ENCODE measurements around the gene CCDC40.

The CCDC40 gene

GRCh38 chr17:80072410-80072809 lies 36.0 kb downstream of the CCDC40 start:
- no peaks in the 10 kb centered on the region for H3K9me3 ChIP-seq (ENCODE audit: control insufficient read depth in 1 of 2, low read length in 2 of 2)
- H3K27ac ChIP-seq (ENCODE audit: low read depth, low read length) = no peak overlapping the region

DNA sequence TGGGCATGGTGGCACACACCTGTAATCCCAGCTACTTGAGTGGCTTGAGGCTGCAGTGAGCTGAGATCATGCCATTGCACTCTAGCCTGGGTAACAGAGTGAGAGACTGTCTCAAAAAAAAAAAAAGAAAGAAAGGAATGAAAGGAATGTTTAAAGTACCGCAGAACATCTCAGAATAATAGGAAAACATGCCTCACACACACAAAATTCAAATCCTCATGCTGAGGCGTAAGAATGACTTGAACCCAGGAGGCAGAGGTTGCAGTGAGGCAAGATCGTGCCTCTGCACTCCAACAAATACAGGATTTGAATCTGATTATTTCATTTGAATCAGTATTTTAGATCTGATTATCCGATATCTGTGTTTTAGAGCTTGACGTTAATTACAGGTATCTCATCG lies 43.6 kb downstream of the CCDC40 start:
- H3K9ac ChIP-seq (ENCODE audit: low read depth in 1 of 2, low read length in 2 of 2) = no peak overlapping the region
- no peaks in the 10 kb centered on the region for H3K4me1 ChIP-seq (ENCODE audit: control insufficient read depth in 1 of 2, insufficient read depth in 2 of 2, low read length in 2 of 2)
- H3K36me3 ChIP-seq (ENCODE audit: control insufficient read depth in 1 of 2, insufficient read depth in 2 of 2, low read length in 2 of 2) = no peaks in the 10 kb centered on the region
- H3K27ac ChIP-seq (ENCODE audit: low read depth, low read length) = no peak overlapping the region
- no peaks in the 10 kb centered on the region for H3K9me3 ChIP-seq (ENCODE audit: control insufficient read depth in 1 of 2, low read length in 2 of 2)
- no peaks in the 10 kb centered on the region for H3K27me3 ChIP-seq (ENCODE audit: control insufficient read depth in 1 of 2, insufficient read depth in 2 of 2, low read length in 2 of 2)
- no peak overlapping the region for H3K4me3 ChIP-seq (ENCODE audit: low read depth in 1 of 2, low read length in 2 of 2)

More at GRCh38 chr17:80072410-80072809, 36.0 kb downstream of the CCDC40 start:
- Histone ChIP-seq H3K36me3 (ENCODE audit: control insufficient read depth in 1 of 2, insufficient read depth in 2 of 2, low read length in 2 of 2) (no peaks in the 10 kb centered on the region), H3K27me3 (ENCODE audit: control insufficient read depth in 1 of 2, insufficient read depth in 2 of 2, low read length in 2 of 2) (no peaks in the 10 kb centered on the region), H3K4me1 (ENCODE audit: control insufficient read depth in 1 of 2, insufficient read depth in 2 of 2, low read length in 2 of 2) (peaks cover 16 to 22% of the 10 kb centered on the region in 2 donors), H3K4me3 (ENCODE audit: low read depth in 1 of 2, low read length in 2 of 2) (no peak overlapping the region), H3K9ac (ENCODE audit: low read depth in 1 of 2, low read length in 2 of 2) (no peak overlapping the region)

- no peaks in the 10 kb centered on the region for H3K36me3 ChIP-seq (ENCODE audit: control insufficient read depth in 1 of 2, insufficient read depth in 2 of 2, low read length in 2 of 2)
- no peak overlapping the region for H3K9ac ChIP-seq (ENCODE audit: low read depth in 1 of 2, low read length in 2 of 2)
- H3K4me3 ChIP-seq (ENCODE audit: low read depth in 1 of 2, low read length in 2 of 2) = no peak overlapping the region
- H3K27me3 ChIP-seq (ENCODE audit: control insufficient read depth in 1 of 2, insufficient read depth in 2 of 2, low read length in 2 of 2) = no peaks in the 10 kb centered on the region
- H3K27ac ChIP-seq (ENCODE audit: low read depth, low read length) = no peak overlapping the region
- H3K9me3 ChIP-seq (ENCODE audit: control insufficient read depth in 1 of 2, low read length in 2 of 2) = no peaks in the 10 kb centered on the region
- H3K4me1 ChIP-seq (ENCODE audit: control insufficient read depth in 1 of 2, insufficient read depth in 2 of 2, low read length in 2 of 2) = no peaks in the 10 kb centered on the region
Measured at GRCh38 chr17:80081596-80081995, 45.2 kb downstream of the CCDC40 start.

DNA sequence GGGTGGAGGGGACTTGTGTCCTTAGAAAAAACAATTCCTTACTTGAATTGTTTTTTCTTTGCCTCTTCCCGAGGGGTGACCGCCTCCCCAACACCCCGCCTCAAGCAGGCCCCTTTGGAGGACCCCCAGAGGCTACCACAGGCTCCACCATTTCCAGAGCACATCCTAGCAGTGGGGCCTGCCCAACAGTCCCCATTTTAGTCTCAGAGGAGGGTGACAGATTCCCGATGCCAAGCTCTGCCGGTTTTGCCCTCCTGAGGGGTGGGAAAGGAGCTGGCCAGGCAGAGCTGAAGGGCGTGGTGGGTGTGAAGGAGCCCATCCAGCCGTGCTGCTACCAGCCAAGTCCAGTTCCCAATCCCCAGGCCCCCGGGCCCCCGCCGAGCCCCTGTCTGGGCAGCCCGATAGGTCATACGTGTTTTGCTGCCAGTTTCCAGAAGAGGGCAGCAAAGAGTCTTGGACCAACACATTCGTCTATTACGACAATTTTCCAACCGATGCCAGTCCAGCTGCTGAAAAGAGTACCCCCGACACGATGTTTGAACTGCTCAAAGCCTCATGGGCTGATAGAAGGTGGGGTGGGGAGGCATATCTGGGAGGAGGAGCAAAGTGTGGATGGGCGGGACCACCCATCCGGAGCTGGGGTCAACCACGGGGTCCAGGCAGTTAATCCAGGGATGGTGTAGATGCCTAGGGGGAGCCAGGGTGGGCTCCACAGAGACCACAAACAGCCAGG lies 46.1 kb downstream of the CCDC40 start:
- Histone ChIP-seq H3K9me3 (ENCODE audit: control insufficient read depth in 1 of 2, low read length in 2 of 2) (no peaks in the 10 kb centered on the region), H3K27me3 (ENCODE audit: control insufficient read depth in 1 of 2, insufficient read depth in 2 of 2, low read length in 2 of 2) (no peaks in the 10 kb centered on the region), H3K4me1 (ENCODE audit: control insufficient read depth in 1 of 2, insufficient read depth in 2 of 2, low read length in 2 of 2) (no peaks in the 10 kb centered on the region), H3K4me3 (ENCODE audit: low read depth in 1 of 2, low read length in 2 of 2) (no peak overlapping the region), H3K36me3 (ENCODE audit: control insufficient read depth in 1 of 2, insufficient read depth in 2 of 2, low read length in 2 of 2) (no peaks in the 10 kb centered on the region), H3K27ac (ENCODE audit: low read depth, low read length) (no peak overlapping the region), H3K9ac (ENCODE audit: low read depth in 1 of 2, low read length in 2 of 2) (no peak overlapping the region)

DNA sequence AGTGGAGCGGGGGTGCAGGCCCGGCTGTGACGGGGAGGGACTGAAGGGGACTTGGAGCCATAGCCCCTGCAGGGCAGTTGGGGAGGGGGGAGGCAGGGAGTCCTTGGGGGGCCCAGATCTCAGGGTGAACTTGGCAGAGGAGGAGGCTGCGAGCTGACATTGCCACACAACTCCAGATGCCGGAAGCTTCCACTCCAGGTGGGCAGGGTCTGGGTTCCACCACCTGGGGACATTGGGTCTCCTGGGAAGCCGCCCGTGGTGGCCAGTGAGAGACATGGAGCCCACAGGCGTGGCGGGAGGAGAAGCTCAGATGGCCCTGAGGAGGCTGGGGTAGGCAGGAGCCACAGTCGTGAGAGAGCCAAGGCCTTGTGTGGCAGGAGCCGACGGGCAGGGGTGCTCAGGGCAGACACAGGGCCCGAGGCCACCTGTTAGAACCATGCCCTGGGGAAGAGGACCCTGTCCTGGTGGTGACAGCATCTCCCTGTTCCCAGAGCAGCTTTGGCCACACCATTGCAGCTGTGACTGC lies 46.8 kb downstream of the CCDC40 start:
- no peaks in the 10 kb centered on the region for H3K36me3 ChIP-seq (ENCODE audit: control insufficient read depth in 1 of 2, insufficient read depth in 2 of 2, low read length in 2 of 2)
- no peaks in the 10 kb centered on the region for H3K27me3 ChIP-seq (ENCODE audit: control insufficient read depth in 1 of 2, insufficient read depth in 2 of 2, low read length in 2 of 2)
- no peak overlapping the region for H3K4me3 ChIP-seq (ENCODE audit: low read depth in 1 of 2, low read length in 2 of 2)
- no peaks in the 10 kb centered on the region for H3K4me1 ChIP-seq (ENCODE audit: control insufficient read depth in 1 of 2, insufficient read depth in 2 of 2, low read length in 2 of 2)
- no peak overlapping the region for H3K9ac ChIP-seq (ENCODE audit: low read depth in 1 of 2, low read length in 2 of 2)
- H3K27ac ChIP-seq (ENCODE audit: low read depth, low read length) = no peak overlapping the region
- H3K9me3 ChIP-seq (ENCODE audit: control insufficient read depth in 1 of 2, low read length in 2 of 2) = no peaks in the 10 kb centered on the region

DNA sequence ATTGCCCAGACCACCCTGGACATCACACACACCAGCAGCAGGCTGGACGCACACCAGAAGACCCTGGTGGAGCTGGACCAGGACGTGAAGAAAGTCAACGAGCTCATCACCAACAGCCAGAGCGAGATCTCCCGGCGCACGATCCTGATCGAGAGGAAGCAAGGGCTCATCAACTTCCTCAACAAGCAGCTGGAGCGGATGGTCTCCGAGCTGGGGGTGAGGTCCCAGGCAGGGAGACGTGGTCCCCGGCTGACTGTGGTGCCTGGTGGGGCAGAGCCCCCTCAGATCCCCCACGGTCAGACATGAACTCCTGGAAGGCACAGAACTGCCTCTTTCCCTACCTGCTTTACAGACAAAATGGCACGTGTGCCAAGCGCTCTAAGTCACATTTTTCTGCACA lies 48.3 kb downstream of the CCDC40 start:
- no peak overlapping the region for H3K27ac ChIP-seq (ENCODE audit: low read depth, low read length)
- H3K9ac ChIP-seq (ENCODE audit: low read depth in 1 of 2, low read length in 2 of 2) = no peak overlapping the region
- H3K4me1 ChIP-seq (ENCODE audit: control insufficient read depth in 1 of 2, insufficient read depth in 2 of 2, low read length in 2 of 2) = no peaks in the 10 kb centered on the region
- no peaks in the 10 kb centered on the region for H3K36me3 ChIP-seq (ENCODE audit: control insufficient read depth in 1 of 2, insufficient read depth in 2 of 2, low read length in 2 of 2)
- H3K4me3 ChIP-seq (ENCODE audit: low read depth in 1 of 2, low read length in 2 of 2) = no peak overlapping the region
- H3K27me3 ChIP-seq (ENCODE audit: control insufficient read depth in 1 of 2, insufficient read depth in 2 of 2, low read length in 2 of 2) = no peaks in the 10 kb centered on the region
- H3K9me3 ChIP-seq (ENCODE audit: control insufficient read depth in 1 of 2, low read length in 2 of 2) = no peaks in the 10 kb centered on the region

- Histone ChIP-seq H3K27me3 (ENCODE audit: control insufficient read depth in 1 of 2, insufficient read depth in 2 of 2, low read length in 2 of 2) (no peaks in the 10 kb centered on the region), H3K4me3 (ENCODE audit: low read depth in 1 of 2, low read length in 2 of 2) (no peak overlapping the region), H3K36me3 (ENCODE audit: control insufficient read depth in 1 of 2, insufficient read depth in 2 of 2, low read length in 2 of 2) (no peaks in the 10 kb centered on the region), H3K4me1 (ENCODE audit: control insufficient read depth in 1 of 2, insufficient read depth in 2 of 2, low read length in 2 of 2) (no peaks in the 10 kb centered on the region), H3K9me3 (ENCODE audit: control insufficient read depth in 1 of 2, low read length in 2 of 2) (no peaks in the 10 kb centered on the region), H3K9ac (ENCODE audit: low read depth in 1 of 2, low read length in 2 of 2) (no peak overlapping the region), H3K27ac (ENCODE audit: low read depth, low read length) (no peak overlapping the region)
Measured at GRCh38 chr17:80086081-80086480, 49.6 kb downstream of the CCDC40 start.

GRCh38 chr17:80086616-80087015 lies 50.2 kb downstream of the CCDC40 start:
- no peaks in the 10 kb centered on the region for H3K27me3 ChIP-seq (ENCODE audit: control insufficient read depth in 1 of 2, insufficient read depth in 2 of 2, low read length in 2 of 2)
- no peaks in the 10 kb centered on the region for H3K36me3 ChIP-seq (ENCODE audit: control insufficient read depth in 1 of 2, insufficient read depth in 2 of 2, low read length in 2 of 2)
- H3K9me3 ChIP-seq (ENCODE audit: control insufficient read depth in 1 of 2, low read length in 2 of 2) = no peaks in the 10 kb centered on the region
- H3K4me3 ChIP-seq (ENCODE audit: low read depth in 1 of 2, low read length in 2 of 2) = no peak overlapping the region
- no peak overlapping the region for H3K9ac ChIP-seq (ENCODE audit: low read depth in 1 of 2, low read length in 2 of 2)
- no peak overlapping the region for H3K27ac ChIP-seq (ENCODE audit: low read depth, low read length)
- no peaks in the 10 kb centered on the region for H3K4me1 ChIP-seq (ENCODE audit: control insufficient read depth in 1 of 2, insufficient read depth in 2 of 2, low read length in 2 of 2)

DNA sequence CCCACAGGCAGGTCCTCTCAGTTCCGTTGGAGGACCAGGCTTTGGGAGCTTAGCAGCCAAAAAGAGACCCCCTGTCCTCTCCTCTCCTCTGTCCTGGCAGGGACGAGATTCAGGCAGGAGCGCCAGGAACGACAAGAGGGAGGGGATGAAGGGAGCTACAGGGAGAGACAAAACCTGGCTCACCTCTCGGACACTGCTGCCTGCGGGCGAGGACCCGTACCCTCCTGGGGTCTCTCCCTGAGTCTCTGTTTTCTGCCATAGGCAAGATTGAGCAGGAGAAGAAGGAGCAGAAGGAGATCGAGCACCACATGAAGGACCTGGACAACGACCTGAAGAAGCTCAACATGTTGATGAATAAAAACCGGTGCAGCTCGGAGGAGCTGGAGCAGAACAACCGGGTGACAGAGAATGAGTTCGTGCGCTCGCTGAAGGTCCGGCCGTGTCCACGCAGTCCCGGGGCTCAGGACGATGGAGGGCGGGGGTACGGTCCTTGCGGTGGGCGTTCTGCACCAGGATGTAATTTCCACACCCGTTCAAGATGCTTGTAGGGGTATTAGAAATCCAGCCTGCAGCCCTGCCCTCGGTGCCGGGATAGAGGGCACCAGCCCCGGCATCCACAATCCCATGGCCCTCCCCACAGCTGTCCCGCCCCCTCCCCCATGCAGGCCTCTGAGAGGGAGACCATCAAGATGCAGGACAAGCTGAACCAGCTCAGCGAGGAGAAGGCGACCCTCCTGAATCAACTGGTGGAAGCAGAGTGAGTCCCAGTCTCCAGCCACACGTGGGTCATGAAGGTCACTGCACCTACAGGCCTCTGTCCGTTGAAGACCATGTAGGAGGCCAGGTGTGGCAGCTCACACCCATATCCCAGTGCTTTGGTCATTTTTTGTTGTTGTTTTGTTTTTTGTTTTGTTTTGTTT lies 51.2 kb downstream of the CCDC40 start:
- no peak overlapping the region for H3K9ac ChIP-seq (ENCODE audit: low read depth in 1 of 2, low read length in 2 of 2)
- no peaks in the 10 kb centered on the region for H3K4me1 ChIP-seq (ENCODE audit: control insufficient read depth in 1 of 2, insufficient read depth in 2 of 2, low read length in 2 of 2)
- H3K27ac ChIP-seq (ENCODE audit: low read depth, low read length) = no peak overlapping the region
- H3K9me3 ChIP-seq (ENCODE audit: control insufficient read depth in 1 of 2, low read length in 2 of 2) = no peaks in the 10 kb centered on the region
- no peaks in the 10 kb centered on the region for H3K36me3 ChIP-seq (ENCODE audit: control insufficient read depth in 1 of 2, insufficient read depth in 2 of 2, low read length in 2 of 2)
- H3K4me3 ChIP-seq (ENCODE audit: low read depth in 1 of 2, low read length in 2 of 2) = no peak overlapping the region
- no peaks in the 10 kb centered on the region for H3K27me3 ChIP-seq (ENCODE audit: control insufficient read depth in 1 of 2, insufficient read depth in 2 of 2, low read length in 2 of 2)

DNA sequence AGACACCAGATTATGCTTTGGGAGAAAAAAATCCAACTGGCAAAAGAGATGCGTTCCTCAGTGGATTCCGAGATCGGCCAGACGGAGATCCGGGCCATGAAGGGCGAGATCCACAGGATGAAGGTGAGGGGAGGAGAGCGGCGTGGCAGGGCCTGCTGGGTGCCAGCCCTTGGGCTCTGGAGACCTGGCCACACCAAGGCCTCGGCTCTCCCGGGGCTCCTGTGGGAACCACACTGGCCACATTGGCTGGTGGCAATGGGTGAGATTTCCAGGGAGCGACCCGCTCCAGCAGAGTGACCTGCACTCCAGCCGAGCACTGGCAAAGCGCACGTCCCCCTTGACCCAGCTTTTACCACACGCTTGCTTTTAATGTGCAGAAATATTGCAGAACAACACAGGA lies 53.3 kb downstream of the CCDC40 start:
- Histone ChIP-seq H3K9me3 (ENCODE audit: control insufficient read depth in 1 of 2, low read length in 2 of 2) (no peaks in the 10 kb centered on the region), H3K9ac (ENCODE audit: low read depth in 1 of 2, low read length in 2 of 2) (no peak overlapping the region), H3K27ac (ENCODE audit: low read depth, low read length) (no peak overlapping the region), H3K4me3 (ENCODE audit: low read depth in 1 of 2, low read length in 2 of 2) (no peak overlapping the region), H3K4me1 (ENCODE audit: control insufficient read depth in 1 of 2, insufficient read depth in 2 of 2, low read length in 2 of 2) (no peaks in the 10 kb centered on the region), H3K27me3 (ENCODE audit: control insufficient read depth in 1 of 2, insufficient read depth in 2 of 2, low read length in 2 of 2) (no peaks in the 10 kb centered on the region), H3K36me3 (ENCODE audit: control insufficient read depth in 1 of 2, insufficient read depth in 2 of 2, low read length in 2 of 2) (no peaks in the 10 kb centered on the region)
